H54 (cell line): ENCODE data around the gene ACOT7.
"Not testable (repeated sequence)": the region's sequence is repeated elsewhere in the genome, so short reads cannot be mapped to it uniquely, and the experiment has no call there.

Experiments
- DNase-seq: peaks from one replicate; pipeline ENCODE4 v3.0.0; 2011; ENCODE audit warnings: low spot score, mixed read lengths; ENCODE audit not compliant: insufficient read length
- FAIRE-seq: peaks from 3 replicates; lab custom pipeline; 2011; peaks lifted over from hg19 to GRCh38; lab: Jason Lieb, UNC
- POLR2A ChIP-seq: IDR thresholded peaks from 2 replicates; pipeline ENCODE4 v1.6.1; 2011; ENCODE audit warnings: low read depth, mild to moderate bottlenecking, low read length

The ACOT7 gene

GRCh38 chr1:6392809-6393399 is 663 bp downstream of the ACOT7 start:
- TF ChIP-seq POLR2A: peak; percentile 25; the same call in 1 of the 2 replicates
- DNase-seq (no peak), FAIRE-seq (no peak)

- DNase-seq (no peak), FAIRE-seq (no peak)
- no peak for TF ChIP-seq POLR2A
Observed at GRCh38 chr1:6391951-6392808, 1.4 kb downstream of the ACOT7 start.

GRCh38 chr1:6389971-6390370 is 3.6 kb downstream of the ACOT7 start:
- TF ChIP-seq POLR2A: no peak
- no peak for DNase-seq
- FAIRE-seq: no peak

GRCh38 chr1:6386371-6386949 is 7.1 kb downstream of the ACOT7 start:
- DNase-seq (no peak), FAIRE-seq (peak; percentile 87)
- no peak for TF ChIP-seq POLR2A

- FAIRE-seq (no peak), DNase-seq (peak; percentile 63)
- no peak for TF ChIP-seq POLR2A
Observed at GRCh38 chr1:6385488-6386191, 7.9 kb downstream of the ACOT7 start.

GRCh38 chr1:6384962-6385361 is 8.6 kb downstream of the ACOT7 start:
- DNase-seq (no peak), FAIRE-seq (no peak)
- no peak for TF ChIP-seq POLR2A

GRCh38 chr1:6384135-6384534 is 9.4 kb downstream of the ACOT7 start:
- no peak for FAIRE-seq

GRCh38 chr1:6380037-6380436 is 13.5 kb downstream of the ACOT7 start:
- TF ChIP-seq POLR2A: no peak
- FAIRE-seq (no peak), DNase-seq (no peak)

More at GRCh38 chr1:6384135-6384534, 9.4 kb downstream of the ACOT7 start:
- TF ChIP-seq POLR2A: no peak
- DNase-seq: no peak

GRCh38 chr1:6378096-6378746 is 15.3 kb downstream of the ACOT7 start:
- no peak for FAIRE-seq
- no peak for TF ChIP-seq POLR2A
- no peak for DNase-seq

- DNase-seq (no peak), FAIRE-seq (no peak)
- no peak for TF ChIP-seq POLR2A
Observed at GRCh38 chr1:6373961-6374720, 19.4 kb downstream of the ACOT7 start.

- FAIRE-seq, DNase-seq: not testable (repeated sequence)
Observed at GRCh38 chr1:6372236-6372635, 21.3 kb downstream of the ACOT7 start.

- no peak for DNase-seq
- no peak for TF ChIP-seq POLR2A
- no peak for FAIRE-seq
Observed at GRCh38 chr1:6370006-6370405, 23.6 kb downstream of the ACOT7 start.

GRCh38 chr1:6367381-6368012 is 26.1 kb downstream of the ACOT7 start:
- no peak for TF ChIP-seq POLR2A
- DNase-seq (no peak), FAIRE-seq (no peak)
